ENCODE measurements around the gene CDX4.
"Not testable (repeated sequence)": the region's sequence is repeated elsewhere in the genome, so short reads cannot be mapped to it uniquely, and the experiment has no call there.

Gene CDX4, protein sequence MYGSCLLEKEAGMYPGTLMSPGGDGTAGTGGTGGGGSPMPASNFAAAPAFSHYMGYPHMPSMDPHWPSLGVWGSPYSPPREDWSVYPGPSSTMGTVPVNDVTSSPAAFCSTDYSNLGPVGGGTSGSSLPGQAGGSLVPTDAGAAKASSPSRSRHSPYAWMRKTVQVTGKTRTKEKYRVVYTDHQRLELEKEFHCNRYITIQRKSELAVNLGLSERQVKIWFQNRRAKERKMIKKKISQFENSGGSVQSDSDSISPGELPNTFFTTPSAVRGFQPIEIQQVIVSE
- 0 reads per million in 4 donors for total RNA-seq

DNA sequence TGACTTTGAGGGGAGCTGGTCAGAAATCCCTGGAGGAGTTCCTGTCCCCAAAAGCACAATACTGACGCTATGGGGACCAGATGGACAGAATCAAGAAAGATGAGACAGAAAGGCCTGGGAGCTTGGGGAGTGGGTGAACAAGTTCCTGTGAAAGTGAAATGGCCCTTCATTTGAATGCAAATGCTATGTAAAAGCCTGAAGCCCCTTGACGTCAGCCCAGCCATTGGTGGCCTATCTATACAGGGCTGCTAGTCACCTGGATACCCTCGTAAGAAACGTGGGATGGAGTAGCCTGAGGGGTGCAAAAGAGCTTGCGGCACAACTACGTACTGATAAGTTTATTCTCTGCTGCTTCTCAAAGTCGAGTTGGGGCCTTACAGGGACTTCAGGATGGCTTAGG is at the start of gene CDX4:
TSS of gene CDX4 (plus strand) at position 223 of the 400 bp plus-strand sequence. CDS start 201 bp downstream, outside the sequence.
- no peak for DNase-seq

GRCh38 chrX:73398185-73398914 is 48.5 kb upstream of the CDX4 start:
- no peak for DNase-seq

- no peak for DNase-seq
Measured at GRCh38 chrX:73400136-73400748, 46.6 kb upstream of the CDX4 start.

GRCh38 chrX:73401591-73402266 is 45.1 kb upstream of the CDX4 start:
- no peak for DNase-seq

GRCh38 chrX:73412930-73413329 is 33.9 kb upstream of the CDX4 start:
- no peak for DNase-seq

DNA sequence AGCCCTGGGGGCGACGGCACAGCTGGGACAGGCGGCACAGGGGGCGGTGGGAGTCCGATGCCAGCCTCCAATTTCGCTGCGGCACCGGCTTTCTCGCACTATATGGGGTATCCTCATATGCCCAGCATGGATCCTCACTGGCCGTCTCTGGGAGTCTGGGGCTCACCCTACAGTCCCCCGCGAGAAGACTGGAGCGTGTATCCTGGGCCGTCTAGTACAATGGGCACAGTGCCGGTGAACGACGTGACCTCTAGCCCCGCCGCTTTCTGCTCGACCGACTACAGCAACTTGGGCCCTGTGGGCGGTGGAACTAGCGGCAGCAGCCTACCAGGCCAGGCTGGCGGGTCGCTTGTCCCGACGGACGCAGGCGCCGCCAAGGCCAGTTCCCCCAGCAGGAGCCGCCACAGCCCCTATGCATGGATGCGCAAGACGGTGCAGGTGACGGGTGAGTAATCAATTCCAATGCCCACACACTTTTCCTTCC is 500 bp downstream of the CDX4 start:
- no peak for DNase-seq

DNA sequence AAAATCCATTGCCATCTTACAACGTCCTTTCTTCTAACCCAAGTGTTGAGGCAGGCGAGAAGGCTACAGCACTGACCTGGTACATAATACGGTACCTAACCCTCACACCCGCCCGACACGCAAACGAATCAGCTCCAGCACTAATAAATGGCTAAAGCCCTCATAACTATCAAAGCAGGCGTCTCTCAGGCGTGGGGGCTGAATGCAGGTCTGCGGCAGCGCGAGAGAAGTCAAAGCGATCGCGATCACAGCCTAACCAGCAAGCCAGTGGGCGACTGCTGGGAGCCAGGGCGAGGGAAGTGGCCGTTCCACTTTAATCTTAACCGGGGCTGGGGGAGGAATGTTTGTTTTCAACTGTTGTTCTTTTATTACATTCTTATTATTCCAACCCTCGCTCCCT is 1.5 kb downstream of the CDX4 start:
- no peak for DNase-seq

DNA sequence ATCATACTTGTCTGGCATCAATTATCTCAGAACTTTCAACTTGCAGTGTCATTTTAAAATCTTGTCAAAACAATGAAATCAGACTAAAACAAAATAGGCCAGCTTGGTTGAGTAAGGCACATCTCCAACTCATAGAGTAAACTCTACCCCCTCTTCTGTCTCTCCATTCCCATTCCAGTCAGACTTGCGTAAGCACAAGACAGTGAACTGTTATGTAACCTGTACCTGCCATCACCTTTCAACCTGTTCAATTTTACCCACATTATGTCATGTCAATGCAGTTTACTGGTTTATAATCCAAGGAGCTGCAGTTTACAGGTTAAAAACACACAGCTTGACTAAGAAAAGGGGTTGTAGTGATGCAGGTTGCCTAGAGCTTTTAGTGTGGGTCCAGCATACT is 8.3 kb downstream of the CDX4 start:
- no peak for DNase-seq

GRCh38 chrX:73457306-73457705 is 10.5 kb downstream of the CDX4 start:
- DNase-seq = no peak

DNA sequence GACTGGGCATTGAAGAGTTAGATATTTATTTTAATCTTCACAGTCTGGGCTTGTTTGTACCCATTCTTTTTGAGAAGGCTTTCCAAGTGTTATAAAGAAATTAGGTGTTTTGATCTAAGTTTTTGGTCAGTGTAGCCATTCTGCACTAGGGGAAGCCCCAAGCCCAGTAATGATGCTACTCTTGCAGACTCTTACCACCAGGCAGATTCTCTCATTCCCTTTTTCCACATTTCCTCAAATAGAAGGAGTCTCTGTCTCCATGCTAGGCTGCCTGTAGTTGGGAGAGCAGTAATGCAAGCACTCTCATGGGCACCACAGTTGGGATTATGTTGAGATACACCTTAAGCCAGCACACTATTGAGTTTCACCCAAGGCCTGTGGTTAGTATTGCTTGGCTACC is 21.5 kb downstream of the CDX4 start:
- no peak for DNase-seq

DNA sequence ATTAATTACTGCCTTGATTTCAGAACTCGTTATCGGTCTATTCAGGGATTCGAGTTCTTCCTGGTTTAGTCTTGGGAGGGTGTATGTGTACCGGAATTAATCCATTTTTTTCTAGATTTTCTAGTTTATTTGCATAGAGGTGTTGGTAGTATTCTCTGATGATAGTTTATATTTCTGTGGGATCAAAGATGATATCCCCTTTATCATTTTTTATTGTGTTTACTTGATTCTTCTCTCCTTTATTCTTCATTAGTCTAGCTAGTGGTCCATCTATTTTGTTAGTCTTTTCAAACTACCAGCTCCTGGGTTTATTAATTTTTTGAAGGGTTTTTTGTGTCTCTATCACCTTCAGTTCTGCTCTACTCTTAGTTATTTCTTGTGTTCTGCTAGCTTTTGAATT is 32.1 kb downstream of the CDX4 start:
- DNase-seq = no peak

DNA sequence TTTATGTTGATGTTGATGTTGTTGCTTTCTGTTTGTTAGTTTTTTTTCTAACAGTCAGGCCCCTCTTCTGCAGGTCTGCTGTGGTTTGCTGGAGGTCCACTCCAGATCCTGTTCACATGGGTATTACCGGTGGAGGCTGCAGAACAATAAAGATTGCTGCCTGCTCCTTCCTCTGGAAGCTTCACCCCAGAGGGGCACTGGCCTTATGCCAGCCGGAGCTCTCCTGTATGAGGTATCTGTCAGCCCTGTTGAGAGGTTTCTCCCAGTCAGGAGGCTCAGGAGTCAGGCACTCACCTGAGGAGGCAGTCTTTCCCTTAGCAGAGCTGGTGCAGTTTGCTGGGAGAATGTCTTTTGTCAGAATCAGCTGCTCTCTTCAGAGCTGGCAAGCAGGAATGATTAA is 34.7 kb downstream of the CDX4 start:
- no peak for DNase-seq

- no peak for DNase-seq
Measured at GRCh38 chrX:73490661-73491060, 43.8 kb downstream of the CDX4 start.

- DNase-seq = not testable (repeated sequence)
Measured at GRCh38 chrX:73492178-73492577, 45.3 kb downstream of the CDX4 start.
